Large intestine (tissue), 3 donors: ENCODE measurements around the gene CDH13. TPM values are rescaled to one million over a fixed set of nuclear protein-coding genes. Genes with fewer than 3 reads are reported as not detected.

Experiments
- DNase-seq, 2 donors: peaks; one replicate each; pipeline versions ENCODE4 v3.0.0 to v3.0.0-alpha.2; 2013
- H3K27ac ChIP-seq: one replicate; pipeline ENCODE4 v1.5.1; 2013; ENCODE audit warnings: low read length
- H3K27me3 ChIP-seq: 2 replicates; pipeline ENCODE4 v1.6.1; 2013; ENCODE audit warnings: low read length; ENCODE audit not compliant: control insufficient read depth, insufficient read depth
- H3K36me3 ChIP-seq: 2 replicates; pipeline ENCODE4 v1.6.1; 2013; ENCODE audit warnings: low read length; ENCODE audit not compliant: control insufficient read depth, insufficient read depth
- H3K4me1 ChIP-seq: one replicate; pipeline ENCODE4 v1.6.1; 2013; ENCODE audit warnings: low read length; ENCODE audit not compliant: control insufficient read depth, insufficient read depth
- H3K4me3 ChIP-seq: one replicate; pipeline ENCODE4 v1.5.1; 2013; ENCODE audit warnings: low read length
- H3K9me3 ChIP-seq: one replicate; pipeline ENCODE4 v1.6.1; 2013; ENCODE audit warnings: mild to moderate bottlenecking, low read depth, low read length, moderate library complexity; ENCODE audit not compliant: control insufficient read depth
- WGBS: methylation state at CpG from one replicate; pipeline ENCODE4 v1.1.5; 2013; ENCODE audit warnings: low lambda C conversion rate; ENCODE audit not compliant: insufficient coverage; 5-methylcytosine and 5-hydroxymethylcytosine counted together
- polyA plus RNA-seq: library from polyadenylated mRNA; unstranded; fragments of 120-200 nt; gene quantifications from one replicate; pipeline ENCODE4 v1.2.1, GENCODE V29; 2013

Gene CDH13
- polyA plus RNA-seq, 1 donor = 17.1 TPM

DNA sequence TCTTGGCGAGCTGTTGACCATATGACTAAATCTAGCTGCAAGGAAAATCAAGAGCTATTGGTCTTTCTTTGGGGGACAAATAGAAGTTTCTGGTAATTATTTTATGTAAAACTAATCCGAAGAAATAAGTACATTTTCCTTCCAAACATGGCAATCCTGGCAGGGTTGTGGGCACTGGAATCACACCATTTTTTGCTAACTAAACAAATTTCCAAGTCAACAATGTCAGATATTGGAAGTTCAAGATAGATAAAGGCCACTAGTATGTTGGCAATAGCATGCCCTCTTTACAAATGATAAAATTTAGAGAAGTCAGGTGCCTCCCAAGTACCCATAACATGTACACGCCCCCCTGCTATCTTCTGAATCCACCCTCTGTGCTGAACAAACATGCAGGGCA is 330.4 kb downstream of the CDH13 start:
- Histone ChIP-seq H3K4me3 (no peak overlapping the region), H3K9me3 (no peaks in the 10 kb centered on the region), H3K27ac (no peak overlapping the region), H3K36me3 (no peaks in the 10 kb centered on the region), H3K4me1 (no peaks in the 10 kb centered on the region), H3K27me3 (no peaks in the 10 kb centered on the region)
- DNase-seq = no peak
- 80% methylated on average over 1 of the region's 3 CpGs for WGBS

DNA sequence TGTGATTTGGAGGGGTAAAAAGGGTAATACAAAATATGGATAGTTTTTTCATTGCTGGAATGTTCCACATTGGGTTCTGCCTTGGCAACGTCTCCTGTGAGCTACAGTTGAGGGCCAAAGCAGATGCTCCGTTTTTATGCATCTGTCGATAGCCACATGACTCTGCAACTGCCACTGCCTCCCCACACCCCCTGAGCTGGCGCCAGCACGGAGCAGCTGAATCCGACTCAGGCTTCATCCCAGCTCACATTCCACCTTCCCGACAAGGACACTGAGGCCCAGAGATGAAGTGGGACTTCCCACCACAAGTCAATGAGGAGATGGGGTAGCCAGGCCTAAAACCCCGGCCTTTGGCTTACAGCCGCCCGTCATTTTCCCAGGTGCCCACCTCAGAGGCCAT is 334.1 kb downstream of the CDH13 start:
- H3K4me1 ChIP-seq = no peaks in the 10 kb centered on the region
- H3K4me3 ChIP-seq = no peak overlapping the region
- H3K9me3 ChIP-seq = no peaks in the 10 kb centered on the region
- no peak for DNase-seq
- WGBS = no CpG with 5 or more reads among the region's 10 CpGs
- H3K27me3 ChIP-seq = no peaks in the 10 kb centered on the region
- H3K36me3 ChIP-seq = no peaks in the 10 kb centered on the region
- H3K27ac ChIP-seq = no peak overlapping the region

DNA sequence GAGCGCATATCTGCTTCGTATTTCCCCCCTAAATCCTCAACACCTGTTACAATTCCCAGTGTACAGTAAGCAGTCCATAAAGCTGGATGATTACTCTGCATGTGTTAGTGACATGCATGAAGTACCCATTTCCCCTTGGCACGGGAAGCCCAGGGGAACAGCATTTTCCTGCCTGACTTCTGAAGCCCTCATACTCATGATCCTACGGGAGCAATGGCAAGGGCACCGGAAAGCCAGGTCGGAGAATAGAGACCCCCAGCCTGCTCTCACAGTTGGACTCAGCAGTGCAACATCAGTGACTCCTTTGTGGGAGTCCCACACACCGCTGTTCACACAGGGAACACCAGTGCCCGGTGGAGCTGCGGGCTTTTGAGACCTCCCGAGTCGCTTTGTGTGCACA is 336.9 kb downstream of the CDH13 start:
- Histone ChIP-seq H3K36me3 (no peaks in the 10 kb centered on the region), H3K27me3 (no peaks in the 10 kb centered on the region), H3K9me3 (no peaks in the 10 kb centered on the region), H3K4me3 (no peak overlapping the region), H3K27ac (no peak overlapping the region), H3K4me1 (no peaks in the 10 kb centered on the region)
- no CpG with 5 or more reads among the region's 11 CpGs for WGBS
- DNase-seq = no peak

DNA sequence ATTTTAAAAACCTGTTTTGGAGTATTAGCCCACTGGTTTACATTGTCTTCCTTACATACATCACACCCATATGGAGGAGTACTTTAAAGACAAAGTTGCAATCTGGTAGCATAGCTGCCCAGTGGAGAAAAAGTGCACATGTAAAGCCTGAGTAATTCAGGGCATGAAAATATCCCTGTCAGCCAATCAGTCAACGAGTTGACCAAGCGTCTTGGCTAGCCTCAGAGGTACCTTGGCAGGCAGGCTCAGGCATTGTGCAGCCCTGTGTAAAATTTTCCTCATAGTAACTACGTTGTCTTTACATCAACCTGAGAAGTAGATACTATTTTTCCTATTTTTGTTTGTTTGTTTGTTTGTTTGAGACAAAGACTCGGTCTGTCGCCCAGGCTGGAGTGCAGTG is 339.0 kb downstream of the CDH13 start:
- Histone ChIP-seq H3K36me3 (no peaks in the 10 kb centered on the region), H3K4me1 (no peaks in the 10 kb centered on the region), H3K27me3 (no peaks in the 10 kb centered on the region), H3K9me3 (no peaks in the 10 kb centered on the region), H3K27ac (no peak overlapping the region), H3K4me3 (no peak overlapping the region)
- no peak for DNase-seq
- 100% methylated on average over 1 of the region's 5 CpGs for WGBS

DNA sequence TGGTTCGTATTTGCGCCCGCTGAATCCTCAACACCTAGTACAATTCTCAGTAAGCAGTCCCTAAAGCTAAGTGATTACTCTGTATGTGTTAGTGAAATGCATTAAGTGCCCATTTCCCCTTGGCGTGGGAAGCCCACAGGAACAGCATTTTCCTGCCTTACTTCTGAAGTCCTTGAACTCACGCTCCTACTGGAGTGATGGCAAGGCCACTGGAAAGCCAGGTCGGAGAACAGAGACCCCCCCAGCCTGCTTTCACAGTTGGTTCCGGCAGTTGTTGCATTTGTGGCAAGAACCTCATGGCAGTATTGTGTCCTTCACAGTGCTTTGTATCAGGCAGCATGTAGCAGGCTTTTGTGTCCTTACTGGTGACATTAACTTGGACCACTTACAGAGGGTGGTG is 340.7 kb downstream of the CDH13 start:
- Histone ChIP-seq H3K9me3 (no peaks in the 10 kb centered on the region), H3K4me1 (no peaks in the 10 kb centered on the region), H3K4me3 (no peak overlapping the region), H3K27ac (no peak overlapping the region), H3K36me3 (no peaks in the 10 kb centered on the region), H3K27me3 (no peaks in the 10 kb centered on the region)
- WGBS = no CpG with 5 or more reads among the region's 7 CpGs
- no peak for DNase-seq

DNA sequence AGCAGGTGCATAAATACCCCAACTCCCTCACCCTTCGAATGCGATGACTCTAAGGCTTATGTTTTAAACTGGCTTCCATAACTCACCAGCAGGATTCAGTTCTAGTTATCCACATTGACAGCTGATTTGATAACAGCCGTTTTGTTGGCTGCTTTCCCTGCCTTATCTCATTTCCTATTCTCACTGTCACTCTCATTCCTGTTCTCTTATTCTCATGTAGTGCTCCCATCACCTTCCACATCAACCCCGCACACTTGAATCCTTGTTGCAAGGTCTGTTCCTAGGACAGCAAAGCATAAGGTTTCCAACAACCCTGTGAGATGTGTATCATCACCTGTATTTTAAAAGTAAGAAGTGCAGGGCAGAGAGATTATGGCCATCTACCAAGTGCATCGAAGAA is 344.4 kb downstream of the CDH13 start:
- no peaks in the 10 kb centered on the region for H3K27me3 ChIP-seq
- no peaks in the 10 kb centered on the region for H3K4me1 ChIP-seq
- WGBS = 0% methylated on average over 1 of the region's 5 CpGs
- no peaks in the 10 kb centered on the region for H3K9me3 ChIP-seq
- no peaks in the 10 kb centered on the region for H3K36me3 ChIP-seq
- no peak for DNase-seq
- H3K4me3 ChIP-seq = no peak overlapping the region
- H3K27ac ChIP-seq = no peak overlapping the region

DNA sequence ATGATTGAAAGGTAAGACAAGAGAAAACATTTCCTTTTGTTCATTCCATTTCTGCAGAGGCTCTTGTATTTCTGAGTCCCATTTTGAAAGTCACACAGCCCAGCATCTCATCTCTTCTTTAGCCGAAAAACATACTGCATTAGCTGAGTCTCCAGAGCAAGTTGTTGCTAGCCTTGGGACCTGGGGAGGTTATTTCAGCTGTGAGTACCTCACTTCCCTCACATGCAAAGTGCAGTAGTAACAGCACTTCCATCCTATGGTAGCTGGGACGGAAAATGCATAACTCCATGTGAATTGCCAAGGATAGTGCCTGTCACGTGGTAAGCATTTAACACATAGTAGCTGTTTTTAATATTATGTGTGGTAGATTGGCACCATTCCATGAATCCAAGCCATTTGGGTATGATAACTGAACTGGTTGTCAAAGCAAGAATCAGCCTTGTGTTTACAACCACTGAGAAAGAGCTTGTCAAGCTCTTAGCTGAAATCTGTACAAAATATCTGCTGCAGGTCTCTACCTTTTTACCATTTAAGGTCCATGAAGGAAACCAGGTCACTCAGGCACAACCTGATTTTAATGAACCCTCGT is 345.7 kb downstream of the CDH13 start:
- Histone ChIP-seq H3K27ac (no peak overlapping the region), H3K4me3 (no peak overlapping the region), H3K27me3 (no peaks in the 10 kb centered on the region), H3K36me3 (no peaks in the 10 kb centered on the region), H3K9me3 (no peaks in the 10 kb centered on the region), H3K4me1 (no peaks in the 10 kb centered on the region)
- 100% methylated on average over 2 of the region's 4 CpGs for WGBS
- no peak for DNase-seq

DNA sequence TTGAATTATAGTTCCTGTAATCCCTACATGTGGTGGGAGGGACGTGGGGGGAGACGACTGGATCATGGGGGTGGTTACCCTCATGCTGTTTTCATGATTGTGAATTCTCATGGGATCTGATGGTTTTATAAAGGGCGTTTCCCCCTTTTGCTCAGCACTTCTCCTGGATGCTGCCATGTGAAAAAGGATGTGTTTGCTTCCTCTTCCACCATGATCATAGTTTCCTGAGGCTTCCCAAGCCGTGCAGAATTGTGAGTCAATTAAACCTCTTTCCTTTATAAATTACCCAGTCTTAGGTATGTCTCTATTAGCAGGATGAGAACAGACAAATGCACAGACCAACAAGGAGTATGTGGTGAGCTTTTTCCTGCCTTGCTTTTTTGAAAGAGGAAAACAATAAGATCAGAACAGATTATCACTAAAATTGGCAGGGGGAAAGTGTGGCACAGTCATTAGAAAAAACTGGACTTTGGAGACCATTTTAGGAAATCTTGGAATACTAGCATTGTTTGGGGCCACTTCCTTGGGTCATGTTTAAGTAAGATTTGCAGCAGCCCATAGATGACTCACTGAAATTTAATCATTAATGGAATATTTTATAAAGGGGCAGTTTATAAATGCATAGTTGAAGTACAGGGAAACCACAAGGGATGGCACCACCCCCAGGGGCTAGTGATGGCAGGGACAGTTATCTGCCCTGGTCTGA is 352.8 kb downstream of the CDH13 start:
- no peak overlapping the region for H3K27ac ChIP-seq
- no peaks in the 10 kb centered on the region for H3K4me1 ChIP-seq
- no peaks in the 10 kb centered on the region for H3K36me3 ChIP-seq
- H3K27me3 ChIP-seq = no peaks in the 10 kb centered on the region
- H3K9me3 ChIP-seq = no peaks in the 10 kb centered on the region
- 60% methylated on average over 1 of the region's 4 CpGs for WGBS
- no peak overlapping the region for H3K4me3 ChIP-seq
- DNase-seq = no peak

DNA sequence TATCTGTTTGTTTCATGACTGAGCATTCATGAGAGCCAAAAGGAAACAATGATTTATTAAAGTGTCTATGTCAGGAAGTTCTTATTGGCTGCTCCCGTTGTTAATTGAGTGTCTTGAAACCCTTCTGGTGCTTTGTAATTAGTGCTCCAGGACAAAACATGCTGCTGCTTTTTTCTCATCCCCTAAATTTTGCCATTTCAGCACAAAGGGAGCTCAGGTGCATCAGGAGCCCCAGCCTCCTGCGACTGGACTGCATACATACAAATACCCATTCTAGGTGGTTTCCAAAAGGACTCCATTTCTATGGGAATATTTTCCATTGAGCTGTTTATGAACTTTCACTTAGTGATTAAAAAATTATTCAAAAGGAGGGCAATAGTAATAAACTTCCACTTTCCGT is 354.0 kb downstream of the CDH13 start:
- Histone ChIP-seq H3K4me1 (no peaks in the 10 kb centered on the region), H3K27ac (no peak overlapping the region), H3K36me3 (no peaks in the 10 kb centered on the region), H3K9me3 (no peaks in the 10 kb centered on the region), H3K27me3 (no peaks in the 10 kb centered on the region), H3K4me3 (no peak overlapping the region)
- DNase-seq = no peak
- WGBS = 20% methylated on average over 1 of the region's 3 CpGs

DNA sequence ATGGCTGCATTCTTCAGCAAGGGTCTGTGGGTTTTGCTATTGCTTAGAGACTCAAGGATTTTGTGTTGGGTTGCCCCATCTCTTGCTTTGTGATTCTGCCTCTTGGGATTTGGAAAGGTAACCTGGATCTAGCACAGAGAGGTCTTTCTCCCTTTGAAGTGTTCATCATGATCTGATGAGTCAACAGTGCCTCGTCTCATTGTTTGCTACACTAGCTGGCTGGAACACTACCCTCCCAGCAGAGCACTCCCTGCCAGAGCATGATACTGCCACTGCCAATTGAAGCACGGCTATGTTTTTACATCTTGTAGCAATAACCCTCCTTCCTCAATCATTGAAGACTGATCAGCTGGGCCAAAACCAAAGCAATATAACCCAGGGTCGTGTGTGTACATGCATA is 361.0 kb downstream of the CDH13 start:
- no peaks in the 10 kb centered on the region for H3K36me3 ChIP-seq
- H3K27me3 ChIP-seq = no peaks in the 10 kb centered on the region
- no peaks in the 10 kb centered on the region for H3K9me3 ChIP-seq
- no peak overlapping the region for H3K4me3 ChIP-seq
- H3K4me1 ChIP-seq = peaks cover 11% of the 10 kb centered on the region
- H3K27ac ChIP-seq = no peak overlapping the region
- no CpG with 5 or more reads among the region's 3 CpGs for WGBS
- no peak for DNase-seq

DNA sequence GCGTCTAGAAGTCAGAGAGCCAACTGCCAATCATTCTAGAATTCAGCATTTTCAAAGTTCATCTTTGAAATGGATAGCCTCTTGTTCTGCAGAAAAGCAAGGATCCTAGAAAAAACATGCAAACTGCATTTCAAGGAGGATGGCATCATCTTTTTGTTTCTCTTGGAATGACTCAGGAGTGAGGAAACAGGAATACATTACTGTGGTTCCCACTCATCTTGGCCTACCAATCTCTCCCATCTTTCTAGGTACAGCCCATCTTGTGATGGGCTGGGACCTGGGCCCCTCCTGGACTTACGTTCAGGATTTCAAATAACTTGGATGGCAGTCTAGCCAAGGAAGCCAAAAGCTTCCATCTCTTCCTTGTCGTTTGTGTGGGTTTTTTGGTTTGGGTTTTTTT is 363.4 kb downstream of the CDH13 start:
- 72% methylated on average over 2 of the region's 3 CpGs for WGBS

More for the DNA sequence above, 363.4 kb downstream of the CDH13 start:
- no peak for DNase-seq
- no peaks in the 10 kb centered on the region for H3K9me3 ChIP-seq
- no peak overlapping the region for H3K27ac ChIP-seq
- no peaks in the 10 kb centered on the region for H3K27me3 ChIP-seq
- peaks cover 25% of the 10 kb centered on the region for H3K4me1 ChIP-seq
- no peak overlapping the region for H3K4me3 ChIP-seq
- H3K36me3 ChIP-seq = no peaks in the 10 kb centered on the region
